Left ventricle myocardium inferior (tissue), 1 donor: ENCODE results near the gene CCDC57. TPM values are rescaled to one million over a fixed set of nuclear protein-coding genes. Genes with fewer than 3 reads are reported as not detected.
A peak's percentile ranks its signal among the peaks of the same experiment; 100 is the strongest.

Source experiments
- DNase-seq: peaks from one replicate; pipeline ENCODE4 v3.0.0-alpha.2; 2020
- H3K27ac ChIP-seq: fragments of 200-600 bp; replicated peaks from 2 replicates; pipeline ENCODE4 v1.8.0; 2021
- H3K27me3 ChIP-seq: fragments of 200-600 bp; 2 replicates; pipeline ENCODE4 v1.8.0; 2021; ENCODE audit warnings: low read depth
- H3K36me3 ChIP-seq: fragments of 200-600 bp; 2 replicates; pipeline ENCODE4 v1.8.0; 2021
- H3K4me1 ChIP-seq: fragments of 200-600 bp; 2 replicates; pipeline ENCODE4 v1.8.0; 2021
- H3K4me3 ChIP-seq: fragments of 200-600 bp; 2 replicates; pipeline ENCODE4 v1.8.0; 2021; ENCODE audit warnings: mild to moderate bottlenecking, moderate library complexity
- H3K9me3 ChIP-seq: fragments of 200-600 bp; replicated peaks from 2 replicates; pipeline ENCODE4 v1.8.0; 2021
- CTCF ChIP-seq: fragments of 200-600 bp; IDR thresholded peaks from 2 replicates; pipeline ENCODE4 v1.8.0; 2021; ENCODE audit warnings: antibody characterized with exemption, mild to moderate bottlenecking, borderline replicate concordance
- intact Hi-C: fragments of 100-400 bp; cut with micrococcal nuclease; formaldehyde crosslinking; loops from one replicate; pipeline ENCODE4 v1.11.0; 2022
- total RNA-seq: library from RNA; stranded (reverse); fragmentation: NEBNext Ultra II Directional; extraction: Animal tissue kit (Norgen Biotek cat#: 25700); gene quantifications from one replicate; pipeline ENCODE4 v1.2.1, GENCODE V29; 2021
- donor health status: DM: no; HTN: yes; CAD: no; lungs with severe emphysema.

Gene CCDC57
- total RNA-seq, 1 donor from 2014 or later = 8.1 TPM

- Histone ChIP-seq H3K27ac (peak overlapping the region; percentile 51), H3K4me3 (no peak overlapping the region), H3K4me1 (peaks cover 56% of the 10 kb centered on the region), H3K27me3 (peaks cover 13% of the 10 kb centered on the region), H3K36me3 (no peaks in the 10 kb centered on the region), H3K9me3 (no peaks in the 10 kb centered on the region)
- intact Hi-C loops = no loop called here
- no peak for TF ChIP-seq CTCF
- no peak for DNase-seq
Observed at GRCh38 chr17:82226146-82226808, 13.6 kb upstream of the CCDC57 start.

GRCh38 chr17:82225368-82226029 is 12.9 kb upstream of the CCDC57 start:
- peak overlapping the region; percentile 51 for H3K27ac ChIP-seq
- intact Hi-C loops = no loop called here
- no peaks in the 10 kb centered on the region for H3K9me3 ChIP-seq
- no peaks in the 10 kb centered on the region for H3K36me3 ChIP-seq
- no peak for DNase-seq
- H3K27me3 ChIP-seq = peaks cover 13% of the 10 kb centered on the region
- peaks cover 48% of the 10 kb centered on the region for H3K4me1 ChIP-seq
- H3K4me3 ChIP-seq = no peak overlapping the region
- TF ChIP-seq CTCF = no peak

- Histone ChIP-seq H3K36me3 (no peaks in the 10 kb centered on the region), H3K27me3 (peaks cover 13% of the 10 kb centered on the region), H3K9me3 (no peaks in the 10 kb centered on the region), H3K4me1 (peaks cover 40% of the 10 kb centered on the region), H3K4me3 (no peak overlapping the region), H3K27ac (no peak overlapping the region)
- intact Hi-C loops = no loop called here
- no peak for DNase-seq
- TF ChIP-seq CTCF = no peak
Observed at GRCh38 chr17:82224666-82225065, 12.0 kb upstream of the CCDC57 start.

- Histone ChIP-seq H3K27me3 (peaks cover 5% of the 10 kb centered on the region), H3K27ac (no peak overlapping the region), H3K4me1 (peaks cover 32% of the 10 kb centered on the region), H3K9me3 (no peaks in the 10 kb centered on the region), H3K4me3 (no peak overlapping the region), H3K36me3 (no peaks in the 10 kb centered on the region)
- no peak for DNase-seq
- TF ChIP-seq CTCF = no peak
- intact Hi-C loops = no loop called here
Observed at GRCh38 chr17:82223517-82223916, 10.9 kb upstream of the CCDC57 start.

GRCh38 chr17:82222816-82223215 is 10.2 kb upstream of the CCDC57 start:
- no peaks in the 10 kb centered on the region for H3K36me3 ChIP-seq
- no peak for DNase-seq
- H3K4me1 ChIP-seq = peaks cover 26% of the 10 kb centered on the region
- H3K27ac ChIP-seq = no peak overlapping the region
- intact Hi-C loops = no loop called here
- no peak overlapping the region for H3K4me3 ChIP-seq
- no peaks in the 10 kb centered on the region for H3K27me3 ChIP-seq
- H3K9me3 ChIP-seq = no peaks in the 10 kb centered on the region
- no peak for TF ChIP-seq CTCF
